Activated naive CD4-positive, alpha-beta T cell treated with anti-CD3 and anti-CD28 coated beads, Interleukin-2, amount 50 U/mL, for 16 hours (primary cell): ENCODE data around the gene KLF11.
A peak's percentile ranks its signal among the peaks of the same experiment; 100 is the strongest.

Experiments used
- DNase-seq: peaks from one replicate; pipeline ENCODE4 v3.0.0-alpha.2; 2020

KLF11 gene

DNA sequence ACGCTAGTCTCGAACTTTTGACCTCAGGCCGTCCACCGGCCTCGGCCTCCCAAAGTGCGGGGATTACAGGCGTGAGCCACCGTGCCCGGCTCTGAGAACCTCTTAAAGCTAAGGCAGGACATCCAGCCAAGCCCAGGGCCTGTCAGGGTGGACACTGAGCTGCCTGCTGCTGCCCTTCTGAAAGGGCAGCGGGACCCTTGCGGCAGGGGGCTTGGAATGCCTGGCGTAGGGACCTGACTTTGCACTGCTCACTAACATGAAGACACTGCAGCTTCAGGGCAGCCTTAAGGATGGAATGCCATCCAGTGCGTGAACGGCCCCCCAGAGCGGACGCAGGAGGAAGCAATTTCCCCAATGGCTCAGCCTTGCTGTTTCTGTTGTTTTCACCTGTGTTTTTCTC lies 27.8 kb downstream of the KLF11 start:
- DNase-seq, result no peak

DNA sequence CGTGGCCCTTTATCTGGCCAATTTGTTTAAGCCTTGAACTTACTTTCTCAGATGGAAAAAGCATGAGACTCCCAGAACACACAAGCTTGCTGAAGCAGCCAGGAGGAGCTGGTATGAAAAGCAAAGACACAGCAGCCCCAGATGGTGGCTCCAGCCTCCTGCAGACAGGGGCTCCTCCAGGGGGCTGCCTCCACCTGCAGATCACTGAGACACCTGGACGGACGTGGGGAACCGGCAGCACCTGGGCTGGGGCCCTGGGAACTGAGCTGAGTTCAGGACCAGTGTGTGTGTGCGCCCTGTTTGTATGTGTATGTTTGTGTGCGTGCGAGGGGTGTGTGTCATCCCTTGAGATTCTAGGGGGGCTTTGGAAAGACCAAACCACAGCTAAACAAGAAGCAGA lies 28.2 kb downstream of the KLF11 start:
- no peak for DNase-seq

DNA sequence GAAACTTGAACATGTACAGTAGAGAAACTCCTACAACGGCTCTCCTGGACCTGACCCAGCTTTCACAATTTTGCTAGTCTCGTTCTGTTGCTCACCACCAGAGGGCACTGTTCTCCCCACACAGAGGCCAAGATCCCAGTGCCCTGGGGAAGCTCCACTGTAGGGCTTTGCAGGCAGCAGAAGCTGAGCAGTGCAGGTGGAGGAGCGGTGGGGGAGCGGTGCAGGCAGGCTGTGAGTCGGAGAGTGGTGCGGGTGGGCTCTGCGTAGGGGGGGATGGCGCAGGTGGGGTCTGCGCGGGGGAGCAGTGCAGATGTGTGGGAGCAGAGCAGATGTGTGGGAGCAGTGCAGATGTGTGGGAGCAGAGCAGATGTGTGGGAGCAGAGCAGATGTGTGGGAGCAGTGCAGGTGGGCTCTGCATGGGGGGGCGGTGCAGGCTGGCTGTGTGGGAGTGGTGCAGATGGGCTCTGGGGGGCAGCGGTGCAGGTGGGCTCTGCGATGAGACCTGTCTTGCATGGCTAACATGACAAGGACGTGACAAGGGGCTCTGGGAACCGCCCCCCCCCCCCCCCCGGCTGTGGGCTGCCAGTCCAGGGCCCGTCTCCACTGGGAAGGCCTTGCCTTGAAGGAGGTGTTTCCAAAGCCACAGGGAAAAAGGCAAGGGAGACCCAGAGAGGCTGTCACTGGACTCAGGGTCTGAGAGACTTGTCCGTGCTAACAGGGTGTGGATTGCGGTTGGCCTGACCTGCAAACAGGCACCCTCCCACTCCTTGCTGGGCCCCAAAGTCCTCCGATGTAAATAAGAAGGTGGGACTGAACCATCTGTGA lies 29.5 kb downstream of the KLF11 start:
- peak; percentile 74 for DNase-seq

DNA sequence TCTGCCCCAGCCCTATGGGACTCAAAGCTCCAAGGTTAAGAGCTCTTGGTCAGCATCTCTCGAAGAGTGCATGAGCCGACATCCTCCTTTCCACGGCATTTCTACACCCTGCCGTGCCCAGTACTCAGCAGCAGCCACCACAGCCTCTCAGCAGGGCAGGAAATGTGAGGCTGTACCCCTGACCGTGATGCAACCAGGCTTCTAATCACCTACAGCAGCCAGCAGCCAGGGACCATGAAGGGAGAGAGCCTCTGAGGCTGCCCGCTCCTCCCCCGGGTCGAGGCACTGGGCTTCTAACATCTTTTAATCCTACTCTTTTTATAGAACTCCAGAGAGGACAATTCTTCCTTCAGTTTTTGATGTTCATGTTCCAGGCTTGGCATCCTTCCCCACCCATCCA lies 30.4 kb downstream of the KLF11 start:
- no peak for DNase-seq

DNA sequence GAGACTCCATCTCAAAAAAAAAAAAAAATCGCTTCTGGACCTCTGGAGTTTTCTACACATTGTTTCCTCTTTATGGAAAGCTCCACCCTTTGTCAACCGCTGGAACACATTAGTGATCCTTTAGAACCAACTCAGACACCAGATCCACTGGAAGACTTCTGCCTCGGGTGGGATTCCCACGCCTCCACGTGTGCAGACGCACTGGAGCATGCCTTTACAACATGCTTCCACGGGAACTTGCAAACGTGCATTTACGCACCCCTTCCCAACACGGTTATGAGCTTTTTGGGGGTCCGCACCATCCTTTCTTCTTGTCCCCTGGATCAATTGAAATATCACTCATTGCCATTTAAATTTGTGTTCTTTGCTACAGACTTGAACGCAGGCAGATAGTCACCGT lies 31.8 kb downstream of the KLF11 start:
- no peak for DNase-seq

DNA sequence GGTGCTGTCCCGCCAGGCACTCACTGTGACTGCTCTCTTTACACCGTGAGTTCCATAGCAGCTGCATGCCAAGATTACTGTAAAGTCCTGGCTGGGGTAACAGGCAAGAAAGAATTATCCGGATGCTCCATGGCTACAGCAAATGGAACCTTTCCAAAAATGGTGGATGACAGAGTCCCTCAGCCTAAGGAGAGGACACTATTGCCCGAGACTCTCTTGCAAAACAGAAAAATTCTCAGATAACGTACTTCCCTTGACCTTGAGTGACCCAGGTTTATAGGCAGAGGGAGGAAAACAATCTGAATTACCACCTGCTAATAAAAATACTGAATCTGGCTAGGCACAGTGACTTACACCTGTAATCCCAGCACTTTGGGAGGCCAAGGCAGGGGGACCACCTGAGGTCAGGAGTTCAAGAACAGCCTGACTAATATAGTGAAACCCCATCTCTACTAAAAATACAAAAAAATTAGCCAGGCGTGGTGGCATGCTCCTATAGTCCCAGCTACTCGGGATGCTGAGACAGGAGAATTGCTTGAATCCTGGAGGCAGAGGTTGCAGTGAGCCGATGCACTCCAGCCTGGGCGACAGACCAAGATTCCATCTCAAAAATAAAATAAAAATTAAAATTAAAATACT lies 32.3 kb downstream of the KLF11 start:
- no peak for DNase-seq

DNA sequence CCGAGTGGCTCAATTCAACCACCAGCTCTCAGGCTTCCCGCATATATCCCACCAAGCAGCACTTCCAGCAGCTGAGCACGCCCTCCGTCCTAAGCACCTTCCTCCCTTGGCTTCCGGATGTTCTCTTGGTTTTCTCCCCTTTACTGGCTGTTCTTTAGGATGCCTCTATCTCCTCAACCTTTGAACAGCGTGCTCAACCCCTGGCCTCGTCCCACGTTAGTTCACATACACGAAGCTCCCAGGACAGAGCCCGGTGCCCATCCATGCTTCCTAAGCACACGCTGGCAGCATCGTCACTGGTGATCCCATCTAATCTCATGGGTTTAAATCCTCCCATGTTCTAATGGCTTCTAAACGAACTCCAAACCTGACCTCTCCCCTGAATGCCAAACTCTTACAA lies 33.2 kb downstream of the KLF11 start:
- DNase-seq, result no peak

DNA sequence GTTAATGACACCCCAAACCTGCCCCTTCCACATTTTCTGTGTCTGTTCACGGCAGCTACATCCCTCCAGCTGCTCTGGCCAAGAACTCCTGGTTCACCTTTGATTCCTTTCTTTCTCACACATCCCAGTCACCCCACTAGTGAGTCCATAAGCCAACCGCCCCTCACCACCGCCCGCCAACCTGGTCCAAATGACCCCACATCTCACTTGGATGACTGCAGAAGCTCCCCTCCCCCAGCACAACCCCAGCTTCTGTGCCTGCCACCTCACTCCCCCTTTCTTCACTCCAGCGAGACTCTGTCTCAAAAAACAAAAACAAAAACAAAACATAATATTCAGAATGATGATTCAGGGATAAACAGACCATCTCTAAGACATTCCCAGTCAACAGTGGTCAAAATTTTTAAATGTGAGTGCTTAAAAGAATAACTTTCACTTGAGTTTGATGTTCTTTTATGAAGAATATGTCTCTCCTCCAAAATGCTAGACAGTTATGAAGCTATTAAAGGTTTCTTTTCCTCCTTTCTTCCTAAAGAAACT lies 33.7 kb downstream of the KLF11 start:
- no peak for DNase-seq

DNA sequence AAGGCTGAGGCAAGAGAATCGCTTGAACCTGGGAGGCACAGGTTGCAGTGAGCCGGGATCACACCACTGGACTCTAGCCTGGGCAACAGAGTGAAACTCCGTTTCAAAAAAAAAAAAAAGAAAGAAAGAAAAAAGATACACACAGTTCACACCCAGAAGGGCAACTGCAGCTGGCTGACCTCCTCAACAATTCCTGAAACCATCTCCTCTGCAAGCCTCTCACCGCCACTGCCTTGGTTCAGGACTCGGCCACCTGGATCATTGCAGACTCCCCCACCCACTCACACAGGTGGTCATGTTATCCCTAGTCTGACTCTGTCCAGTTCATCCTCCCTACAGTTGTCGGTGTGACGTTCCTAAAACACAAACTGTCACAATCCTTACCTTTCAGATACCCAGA lies 34.7 kb downstream of the KLF11 start:
- DNase-seq, result no peak

DNA sequence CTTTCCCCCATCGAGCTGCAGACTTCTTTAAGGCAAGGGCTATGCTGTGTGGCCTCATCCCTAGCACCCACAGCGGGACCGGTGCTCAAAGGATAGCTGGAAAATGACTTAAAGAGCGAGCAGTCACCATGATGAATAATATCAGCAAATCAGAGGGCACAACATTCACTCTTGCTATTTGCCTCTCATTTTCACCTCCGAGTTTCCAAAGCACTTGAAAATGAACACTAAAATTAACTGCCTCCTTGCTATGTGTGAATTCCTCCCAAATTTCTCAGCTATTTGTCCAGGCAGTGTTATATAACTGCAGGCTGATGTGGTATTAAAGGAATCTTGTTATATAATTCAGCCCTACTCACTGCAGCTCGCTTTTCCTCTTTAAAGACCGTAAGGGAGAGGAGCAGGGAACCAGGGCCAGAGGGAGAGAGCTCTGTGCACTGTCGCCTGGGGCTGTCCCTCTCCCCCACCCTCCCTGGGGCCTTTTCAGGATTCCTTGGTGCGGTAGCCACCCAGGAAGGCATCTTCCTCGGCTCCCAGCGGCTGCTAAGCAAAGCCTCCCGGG lies 35.4 kb downstream of the KLF11 start:
- DNase-seq, result no peak

DNA sequence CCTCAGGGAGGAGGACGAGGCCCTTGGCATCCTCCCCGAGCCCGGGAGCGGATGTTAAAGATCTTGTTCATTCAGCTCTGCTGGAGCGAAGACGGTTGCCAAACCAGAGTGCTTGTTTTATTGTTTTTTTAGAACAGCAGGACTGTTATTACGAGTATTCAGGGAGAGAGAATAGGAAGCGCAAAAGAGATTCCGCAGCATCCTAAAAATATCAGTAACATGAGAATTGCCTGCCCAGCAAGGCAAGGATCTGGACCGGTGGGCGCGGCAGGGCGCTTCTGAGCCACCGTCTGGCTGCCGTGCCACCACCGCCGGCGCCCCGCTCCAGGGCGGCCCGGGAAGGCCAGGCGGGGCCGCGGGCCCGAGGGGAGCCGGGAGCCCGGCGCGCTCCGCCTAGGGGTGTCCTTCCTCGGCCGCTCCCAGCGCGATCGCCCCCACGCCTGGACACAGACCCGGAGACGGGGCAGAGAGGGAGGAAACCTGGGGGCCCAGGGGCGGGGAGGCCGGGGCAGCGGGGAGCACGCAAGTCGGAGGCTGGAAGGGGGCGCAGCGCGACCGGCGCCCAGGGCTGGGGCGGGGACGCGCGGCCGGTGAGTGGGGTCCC lies 36.0 kb downstream of the KLF11 start:
- no peak for DNase-seq

DNA sequence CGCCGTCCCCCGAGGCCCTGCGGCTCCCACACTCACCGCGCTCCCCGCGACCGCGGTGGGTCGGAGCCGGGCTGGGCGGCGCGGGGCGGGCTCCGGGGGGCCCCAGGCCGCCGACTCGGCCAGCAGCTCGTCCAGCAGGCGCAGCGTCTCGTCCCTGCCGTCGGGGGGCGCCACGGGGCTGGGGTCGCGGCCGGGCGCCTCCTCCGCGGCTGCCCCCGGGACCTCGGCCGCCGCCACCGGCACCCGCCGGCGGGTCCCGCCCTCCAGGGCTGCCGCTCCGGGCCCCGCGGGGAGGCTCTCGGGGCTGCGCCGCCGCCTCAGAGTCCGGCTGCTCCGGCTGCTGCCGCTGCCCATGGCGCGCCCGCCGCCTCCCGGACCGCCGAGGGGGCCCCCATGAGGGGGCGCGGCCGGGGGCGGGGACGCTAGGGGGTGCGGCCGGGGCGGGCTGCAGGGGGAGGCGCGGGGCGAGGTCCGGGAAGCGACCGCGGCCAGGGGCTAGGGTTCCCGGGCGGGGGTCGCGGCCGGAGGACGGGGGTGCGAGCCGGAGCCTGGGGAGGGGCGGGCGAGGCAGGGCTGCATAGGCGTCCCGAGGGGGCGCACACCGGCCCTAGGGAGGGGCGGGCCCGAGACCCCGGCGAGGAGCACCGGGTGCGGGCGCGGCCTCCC lies 36.7 kb downstream of the KLF11 start, which contains the start of gene CYS1:
CYS1 (minus strand) TSS at position 542 of the 666 bp plus-strand sequence; CDS start at position 354, 188 bp downstream.
- DNase-seq, result no peak

DNA sequence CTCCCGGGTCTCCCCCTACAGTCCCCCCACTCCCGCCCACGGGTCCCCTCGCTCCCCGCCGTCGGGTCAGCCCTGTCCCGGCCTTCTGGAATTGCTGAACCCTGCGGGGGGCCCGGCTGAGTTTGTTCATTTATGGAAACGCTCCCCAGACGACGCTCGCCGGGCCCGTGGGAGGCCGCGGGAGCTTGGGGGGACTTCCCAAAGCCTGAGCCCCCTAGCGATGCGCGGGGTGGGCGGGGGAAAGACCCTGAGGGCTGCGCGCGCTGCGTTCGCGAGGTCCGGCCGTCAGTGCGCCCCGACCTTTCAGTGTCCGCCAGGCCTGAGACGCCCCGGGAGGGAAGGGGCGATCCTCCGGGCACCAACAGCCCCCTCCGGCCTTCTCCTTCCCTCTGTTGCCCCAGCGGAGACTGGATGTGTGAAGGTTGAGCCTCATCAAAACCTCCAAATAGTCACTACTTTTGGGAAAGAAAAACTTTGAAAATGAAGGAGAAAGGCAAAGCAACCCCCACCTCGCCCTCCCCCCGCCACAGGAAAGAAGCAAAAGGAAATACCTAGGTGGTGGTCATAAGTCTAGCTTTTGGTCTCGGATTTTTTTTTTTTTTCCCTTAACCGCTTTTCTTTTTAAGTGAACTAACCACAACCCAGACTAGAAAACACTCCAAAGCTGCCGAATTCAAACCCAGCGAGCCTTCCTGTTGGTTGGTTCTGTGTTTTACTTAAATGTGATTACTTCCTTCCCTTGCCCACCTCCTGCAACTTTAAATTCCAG lies 37.4 kb downstream of the KLF11 start:
- no peak for DNase-seq

DNA sequence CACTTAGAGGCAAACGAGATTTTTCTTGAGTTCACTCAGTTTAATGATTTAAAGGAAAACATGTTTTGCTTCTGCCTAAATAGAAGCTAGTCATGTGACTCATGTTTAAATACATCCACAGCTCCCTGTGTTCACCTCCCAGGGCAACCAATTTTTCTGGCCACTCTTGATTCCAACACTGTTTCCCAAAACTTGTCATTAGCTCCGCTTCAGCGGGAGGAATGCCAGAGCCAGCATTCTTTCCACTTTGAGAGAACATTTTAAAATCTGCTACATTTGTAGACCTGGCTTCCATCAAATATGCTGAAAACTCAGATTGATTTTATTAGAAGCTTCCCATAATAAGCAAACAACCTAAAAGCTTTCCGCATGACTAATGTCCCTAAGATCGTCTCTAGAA lies 39.7 kb downstream of the KLF11 start:
- DNase-seq, result no peak

DNA sequence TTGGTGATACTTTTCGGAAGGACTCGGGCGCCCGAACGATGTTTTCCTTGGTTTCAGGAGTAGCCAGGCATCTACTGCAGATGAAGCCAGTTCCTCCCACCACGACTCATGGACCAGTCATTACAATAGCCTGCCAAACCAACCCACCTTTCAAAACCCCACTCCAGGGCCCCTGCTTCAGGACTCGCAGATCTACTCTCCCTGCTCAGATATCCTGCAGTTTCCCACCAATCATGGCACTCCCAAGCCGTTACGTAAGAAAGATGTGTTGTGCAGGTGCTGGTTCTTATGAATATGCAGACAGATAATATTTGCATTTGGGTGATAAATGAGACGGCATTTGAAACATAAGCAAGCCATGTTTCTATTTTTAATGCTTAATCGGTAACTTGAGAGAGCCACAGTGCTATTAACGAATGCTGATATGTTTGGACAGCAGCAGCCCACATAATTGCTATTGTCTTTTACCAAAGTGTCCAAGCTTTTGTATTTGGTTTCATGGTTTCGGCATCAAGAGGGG lies 40.4 kb downstream of the KLF11 start:
- DNase-seq, result no peak

DNA sequence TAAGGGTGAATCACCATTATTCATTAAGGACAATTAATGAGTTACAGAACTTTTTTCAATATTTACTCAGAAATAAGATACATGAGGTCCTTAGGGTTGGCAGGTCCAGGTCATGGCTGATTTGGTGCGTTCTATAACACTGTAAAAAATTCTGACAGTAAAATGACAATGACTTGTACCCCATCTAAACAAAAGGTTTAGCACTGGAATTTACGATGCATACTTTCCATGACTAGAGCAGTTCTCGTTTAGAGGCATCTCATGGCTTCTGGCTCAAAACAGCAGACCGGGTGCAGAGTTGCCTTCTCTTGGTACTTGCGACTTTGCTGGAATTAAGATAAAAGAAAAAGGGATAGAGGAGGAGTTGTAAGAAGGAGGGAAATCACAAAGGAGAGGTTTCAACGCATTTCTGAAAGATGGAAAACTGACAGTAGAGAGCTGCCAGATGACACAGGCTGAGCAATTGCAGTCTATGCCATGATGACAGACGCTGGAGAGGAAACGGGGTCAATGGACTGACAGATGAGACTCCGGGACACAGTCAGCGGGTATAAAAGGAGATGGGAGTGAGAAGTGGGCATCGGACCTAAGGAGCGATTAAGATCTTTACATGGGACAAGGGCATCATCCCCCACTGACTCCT lies 41.0 kb downstream of the KLF11 start:
- no peak for DNase-seq

DNA sequence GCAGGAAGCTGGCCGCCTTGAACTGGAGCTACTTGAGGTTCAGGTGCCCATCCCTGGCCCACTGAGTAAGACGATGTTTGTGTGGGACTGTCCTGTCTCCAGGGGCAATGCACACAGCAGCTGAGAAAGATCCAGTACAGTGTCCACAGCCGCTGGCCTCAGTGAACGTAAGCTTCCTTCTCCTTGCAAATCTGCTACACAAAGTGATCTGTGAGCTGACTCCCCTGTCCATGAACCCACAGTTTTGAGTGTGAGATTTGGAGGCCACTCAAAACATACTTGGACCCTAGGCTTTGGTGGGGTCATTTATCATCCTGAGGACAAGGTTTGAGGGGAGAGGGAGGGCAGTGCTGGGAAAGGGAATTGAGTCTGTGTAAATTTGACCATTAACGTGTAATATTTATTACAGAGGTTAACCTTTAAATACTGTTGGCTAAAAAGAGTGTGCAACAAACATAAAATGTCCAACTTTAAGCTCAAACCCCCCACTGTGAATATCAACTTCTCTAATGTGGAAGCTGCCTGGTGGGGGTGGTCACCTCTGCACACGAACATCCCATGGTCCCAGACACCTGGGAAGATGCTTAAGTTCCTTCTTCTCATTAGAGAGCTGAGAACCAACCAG lies 41.8 kb downstream of the KLF11 start:
- DNase-seq, result no peak

DNA sequence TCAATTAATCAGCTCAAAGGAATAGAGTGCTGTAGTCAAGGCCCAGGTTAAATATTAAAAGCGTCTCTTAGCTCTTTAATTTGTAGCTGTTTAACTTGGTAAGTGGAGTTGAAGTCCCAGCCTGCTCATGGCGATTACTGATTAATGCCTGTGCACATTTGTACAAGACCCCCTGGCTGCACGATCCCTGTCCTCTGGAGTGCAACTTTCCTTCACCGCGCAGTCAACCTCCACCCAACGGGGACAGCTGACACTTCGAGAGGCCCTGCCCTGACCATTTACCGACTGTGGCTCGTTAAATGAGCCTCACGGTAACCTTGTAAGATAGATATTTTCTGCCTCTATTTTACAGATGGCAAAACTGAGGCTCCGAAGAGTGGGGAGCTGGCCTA lies 42.3 kb downstream of the KLF11 start:
- no peak for DNase-seq

DNA sequence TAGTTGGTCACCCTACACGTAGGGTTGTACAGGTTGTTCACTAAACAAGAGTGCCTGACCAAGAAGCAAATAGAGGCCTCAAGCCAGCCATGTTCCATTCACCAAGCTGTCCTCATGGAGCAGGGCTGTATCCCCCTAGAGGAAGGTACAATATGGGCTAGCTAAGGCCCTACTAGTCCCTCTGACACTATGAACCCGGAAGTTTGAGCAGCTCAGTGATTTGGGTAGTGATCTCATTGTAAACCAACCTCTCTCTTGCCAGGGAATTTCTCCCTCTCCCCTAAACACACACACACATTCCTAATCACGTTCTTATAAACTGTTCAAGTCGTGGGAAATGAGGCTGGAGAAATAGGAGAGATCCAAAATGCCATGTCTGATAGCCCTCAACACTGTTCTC lies 43.6 kb downstream of the KLF11 start:
- no peak for DNase-seq

DNA sequence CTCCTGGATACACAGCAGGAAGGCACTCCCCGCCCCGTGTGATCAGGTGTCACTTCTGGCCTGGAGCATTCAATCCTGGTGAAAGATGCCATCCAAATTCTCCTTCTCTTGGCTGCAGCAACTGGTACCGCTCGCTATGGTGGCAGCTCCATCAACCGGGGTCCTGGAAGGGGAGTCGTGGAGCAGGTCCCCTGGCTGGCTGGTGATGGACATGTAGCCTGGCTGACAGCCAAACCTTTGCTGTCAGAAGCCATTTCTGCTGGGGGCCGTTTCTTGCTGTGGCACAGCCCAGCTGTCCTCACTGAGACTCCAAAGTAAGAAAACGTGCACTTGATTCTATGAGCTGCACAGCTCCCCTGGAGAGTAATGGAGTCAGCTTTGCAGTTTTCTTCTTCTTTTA lies 44.0 kb downstream of the KLF11 start:
- DNase-seq, result no peak
